SK-N-SH (cell line): ENCODE results near the gene BAIAP2. TPM values are rescaled to one million over a fixed set of nuclear protein-coding genes. Genes with fewer than 3 reads are reported as not detected.

Experiments
- CTCF ChIA-PET: fragments of 300-600, 350-600 bp; formaldehyde crosslinking; extraction: SDS; loops from one replicate; lab custom pipeline; 2021; lab: Yijun Ruan, JAX
- POLR2A ChIA-PET: fragments of 350-600 bp; sonication (Branson Sonifier 250); formaldehyde crosslinking; extraction: SDS; loops from one replicate; lab custom pipeline; 2020; ENCODE audit warnings: antibody characterized with exemption, inconsistent platforms; lab: Yijun Ruan, JAX
- DNase-seq: peaks from one replicate; pipeline ENCODE4 v3.0.0; 2012
- H2AFZ ChIP-seq: fragments of 200-600 bp; sonication (generic); 2 replicates; pipeline ENCODE4 v1.8.1; 2016; ENCODE audit warnings: antibody characterized with exemption, mild to moderate bottlenecking, low read depth
- H3F3A ChIP-seq: fragments of 200-600 bp; sonication (generic); replicated peaks from 2 replicates; pipeline ENCODE3; 2016; ENCODE audit warnings: antibody characterized with exemption, mild to moderate bottlenecking; ENCODE audit not compliant: insufficient read depth
- H3K27ac ChIP-seq, 2 experiments: fragments of 200-500 bp in 1 of 2; fragments of 200-600 bp in 1 of 2; sonication (Bioruptor generic) in 1 of 2; sonication (generic), shearing (Covaris generic) in 1 of 2; 2 replicates each; pipeline versions ENCODE4 v1.5.1 to v1.6.1; 2014 to 2016; ENCODE audit warnings: low read depth in 2 of 2, inconsistent platforms in 1 of 2, low read length in 1 of 2, mild to moderate bottlenecking in 1 of 2, mixed read lengths in 1 of 2
- H3K27me3 ChIP-seq: fragments of 200-600 bp; sonication (generic), shearing (Covaris generic); 2 replicates; pipeline ENCODE4 v1.6.1; 2016; ENCODE audit warnings: mixed run types; ENCODE audit not compliant: insufficient read depth
- H3K36me3 ChIP-seq, 2 experiments: fragments of 200-500 bp in 1 of 2; fragments of 200-600 bp in 1 of 2; sonication (Bioruptor generic) in 1 of 2; sonication (generic) in 1 of 2; replicated peaks in 1 of 2; 2 replicates each; pipeline versions ENCODE3 to v1.5.1; 2014 to 2016; ENCODE audit warnings: low read length in 1 of 2, mild to moderate bottlenecking in 1 of 2; ENCODE audit not compliant: insufficient read depth in 2 of 2, control insufficient read depth in 1 of 2
- H3K4me1 ChIP-seq, 2 experiments: fragments of 200-500 bp in 1 of 2; fragments of 200-600 bp in 1 of 2; sonication (Bioruptor generic) in 1 of 2; sonication (generic), shearing (Covaris generic) in 1 of 2; 2 replicates each; pipeline versions ENCODE4 v1.5.1 to v1.6.1; 2014 to 2016; ENCODE audit warnings: low read depth in 1 of 2, low read length in 1 of 2, mixed run types in 1 of 2; ENCODE audit not compliant: insufficient read depth in 2 of 2, control insufficient read depth in 1 of 2
- H3K4me2 ChIP-seq: fragments of 200-600 bp; sonication (generic), shearing (Covaris generic); 2 replicates; pipeline ENCODE4 v1.6.1; 2017; ENCODE audit warnings: mixed run types
- H3K4me3 ChIP-seq, 2 experiments: fragments of 200-500 bp in 1 of 2; fragments of 200-600 bp in 1 of 2; sonication (Bioruptor generic) in 1 of 2; sonication (generic), shearing (Covaris generic) in 1 of 2; 2 replicates each; pipeline versions ENCODE4 v1.5.1 to v1.8.1; 2014 to 2016; ENCODE audit warnings: low read depth in 2 of 2, inconsistent platforms in 1 of 2, low read length in 1 of 2, mild to moderate bottlenecking in 1 of 2, mixed read lengths in 1 of 2, moderate library complexity in 1 of 2
- H3K79me2 ChIP-seq: fragments of 200-600 bp; sonication (generic); 2 replicates; pipeline ENCODE4 v1.8.1; 2017; ENCODE audit warnings: mild to moderate bottlenecking; ENCODE audit not compliant: insufficient read depth
- H3K9ac ChIP-seq: fragments of 200-600 bp; sonication (generic); 2 replicates; pipeline ENCODE4 v1.6.1; 2017; ENCODE audit warnings: mixed run types
- H3K9me2 ChIP-seq: fragments of 200-600 bp; sonication (generic); 2 replicates; pipeline ENCODE4 v1.6.1; 2017; ENCODE audit warnings: mixed run types
- H3K9me3 ChIP-seq: fragments of 200-600 bp; sonication (generic); 2 replicates; pipeline ENCODE4 v1.6.1; 2017; ENCODE audit warnings: mixed run types, mild to moderate bottlenecking, moderate library complexity
- H4K20me1 ChIP-seq: fragments of 200-600 bp; sonication (generic); 2 replicates; pipeline ENCODE4 v1.6.1; 2017; ENCODE audit warnings: mild to moderate bottlenecking, mixed run types; ENCODE audit not compliant: insufficient read depth
- ELF1 ChIP-seq: IDR thresholded peaks from 2 replicates; pipeline ENCODE4 v1.4.0; 2012
- EP300 ChIP-seq, 2 experiments: IDR thresholded peaks; 2 replicates each; pipeline versions ENCODE4 v1.4.0 to v1.6.1; 2012; ENCODE audit warnings: borderline replicate concordance in 1 of 2, low read depth in 1 of 2, low read length in 1 of 2
- FOXJ3 ChIP-seq: sonication (generic); formaldehyde crosslinking; IDR thresholded peaks from 2 replicates; pipeline ENCODE4 v1.5.1; 2020; ENCODE audit warnings: mild to moderate bottlenecking, missing genetic modification reagents
- FOXM1 ChIP-seq: IDR thresholded peaks from 2 replicates; pipeline ENCODE4 v1.4.0; 2012; ENCODE audit warnings: low read depth, mild to moderate bottlenecking
- GATA2 ChIP-seq: sonication (generic); formaldehyde crosslinking; IDR thresholded peaks from 2 replicates; pipeline ENCODE4 v1.5.0; 2020; ENCODE audit warnings: mild to moderate bottlenecking, missing genetic modification reagents
- JUND ChIP-seq: IDR thresholded peaks from 2 replicates; pipeline ENCODE4 v1.4.0; 2012
- MXI1 ChIP-seq: IDR thresholded peaks from 2 replicates; pipeline ENCODE4 v1.6.1; 2012; ENCODE audit warnings: mild to moderate bottlenecking, low read depth, low read length, improper control_type of control experiment
- RCOR1 ChIP-seq: fragments of 150-350 bp; IDR thresholded peaks from 2 replicates; pipeline ENCODE4 v1.6.1; 2017; ENCODE audit warnings: antibody characterized with exemption, low read length
- SIN3A ChIP-seq: IDR thresholded peaks from 2 replicates; pipeline ENCODE4 v1.6.1; 2012; ENCODE audit warnings: low read depth, mild to moderate bottlenecking, low read length, moderate library complexity, borderline replicate concordance
- SMC3 ChIP-seq: IDR thresholded peaks from 2 replicates; pipeline ENCODE4 v1.6.1; 2012; ENCODE audit warnings: low read depth, low read length, improper control_type of control experiment
- WGBS: methylation state at CpG from one replicate; pipeline ENCODE4 v1.1.6; 2017; ENCODE audit warnings: low lambda C conversion rate; 5-methylcytosine and 5-hydroxymethylcytosine counted together
- polyA plus RNA-seq, 3 experiments: library from polyadenylated mRNA; depleted of rRNA; stranded (reverse); fragments of >200 nt; gene quantifications; 2 replicates each; pipeline ENCODE4 v1.2.3, GENCODE V29; 2012
- TF ChIP-seq, protein P1 (sequence below): IDR thresholded peaks from 2 replicates; pipeline ENCODE4; 2012

The BAIAP2 gene
- polyA plus RNA-seq, 1 of the 3 experiments (the other 2 are of a cell fraction) = 19.8 TPM

GRCh38 chr17:81066072-81066471, 31.1 kb downstream of the BAIAP2 start:
- Histone ChIP-seq H3K27me3 (no peaks in the 10 kb centered on the region), H2AFZ (no peak overlapping the region), H3K36me3 (peaks cover 0 to 4% of the 10 kb centered on the region in 2 experiments), H3K4me3 (no peak overlapping the region), H3K9me2 (no peaks in the 10 kb centered on the region), H3K4me1 (peaks cover 0 to 54% of the 10 kb centered on the region in 2 experiments; a peak in 1 of 4 replicates), H3K9me3 (no peaks in the 10 kb centered on the region), H3F3A (no peaks in the 10 kb centered on the region), H3K79me2 (no peaks in the 10 kb centered on the region), H3K27ac (no peak overlapping the region), H3K9ac (no peak overlapping the region), H3K4me2 (no peak overlapping the region), H4K20me1 (peaks cover 12% of the 10 kb centered on the region)
- POLR2A ChIA-PET = interaction anchor here (3.8 kb wide), 1 partner anchor 10 kb away, joined by 22 read pairs; no protein-coding TSS in a partner anchor
- TF ChIP-seq FOXM1 (no peak), MXI1 (no peak), EP300 (IDR thresholded peaks at IDR 0.05; ENCODE audit: borderline replicate concordance in 1 of 2, low read depth in 1 of 2, low read length in 1 of 2) (no peak), RCOR1 (no peak), ELF1 (no peak), GATA2 (no peak), SIN3A (no peak), SMC3 (no peak), JUND (no peak)
- TF ChIP-seq, protein P1, sequence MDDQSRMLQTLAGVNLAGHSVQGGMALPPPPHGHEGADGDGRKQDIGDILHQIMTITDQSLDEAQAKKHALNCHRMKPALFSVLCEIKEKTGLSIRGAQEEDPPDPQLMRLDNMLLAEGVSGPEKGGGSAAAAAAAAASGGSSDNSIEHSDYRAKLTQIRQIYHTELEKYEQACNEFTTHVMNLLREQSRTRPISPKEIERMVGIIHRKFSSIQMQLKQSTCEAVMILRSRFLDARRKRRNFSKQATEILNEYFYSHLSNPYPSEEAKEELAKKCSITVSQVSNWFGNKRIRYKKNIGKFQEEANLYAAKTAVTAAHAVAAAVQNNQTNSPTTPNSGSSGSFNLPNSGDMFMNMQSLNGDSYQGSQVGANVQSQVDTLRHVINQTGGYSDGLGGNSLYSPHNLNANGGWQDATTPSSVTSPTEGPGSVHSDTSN = no peak
- WGBS = 91% methylated on average over 9 of the region's 9 CpGs
- CTCF ChIA-PET = interaction anchor here (1.1 to 4.6 kb wide), 6 partner anchors 12 to 55 kb away, joined by 3 to 22 read pairs (median 8); no protein-coding TSS in a partner anchor
- no peak for DNase-seq

GRCh38 chr17:81066771-81067315, 31.9 kb downstream of the BAIAP2 start:
- TF ChIP-seq EP300 (IDR thresholded peaks at IDR 0.05; ENCODE audit: borderline replicate concordance in 1 of 2, low read depth in 1 of 2, low read length in 1 of 2) (peak in 1 of 2 experiments; percentile 37; a peak in 1 of 4 replicates), FOXJ3 (CRISPR knock-in tag) (no peak; the same call in 1 of the 2 replicates)
- CTCF ChIA-PET = no interaction called here
- Histone ChIP-seq H3F3A (no peaks in the 10 kb centered on the region), H3K4me1 (peaks cover 0 to 54% of the 10 kb centered on the region in 2 experiments; a peak in 1 of 4 replicates), H3K4me3 (no peak overlapping the region), H3K27ac (peak overlapping the region in 1 of 2 experiments; percentile 18; a peak in 1 of 4 replicates), H3K9me3 (no peaks in the 10 kb centered on the region), H3K9ac (no peak overlapping the region), H3K79me2 (no peaks in the 10 kb centered on the region), H3K36me3 (no peaks in the 10 kb centered on the region), H4K20me1 (peaks cover 16% of the 10 kb centered on the region), H3K9me2 (no peaks in the 10 kb centered on the region), H3K4me2 (no peak overlapping the region), H2AFZ (no peak overlapping the region), H3K27me3 (no peaks in the 10 kb centered on the region)
- POLR2A ChIA-PET = interaction anchor here (1.3 to 3.8 kb wide), 2 partner anchors 9 to 10 kb away, joined by 4 to 22 read pairs; no protein-coding TSS in a partner anchor
- WGBS = 74% methylated on average over 10 of the region's 16 CpGs
- peak; percentile 76 for DNase-seq
